ENCODE data around the gene GADL1.

The GADL1 gene

DNA sequence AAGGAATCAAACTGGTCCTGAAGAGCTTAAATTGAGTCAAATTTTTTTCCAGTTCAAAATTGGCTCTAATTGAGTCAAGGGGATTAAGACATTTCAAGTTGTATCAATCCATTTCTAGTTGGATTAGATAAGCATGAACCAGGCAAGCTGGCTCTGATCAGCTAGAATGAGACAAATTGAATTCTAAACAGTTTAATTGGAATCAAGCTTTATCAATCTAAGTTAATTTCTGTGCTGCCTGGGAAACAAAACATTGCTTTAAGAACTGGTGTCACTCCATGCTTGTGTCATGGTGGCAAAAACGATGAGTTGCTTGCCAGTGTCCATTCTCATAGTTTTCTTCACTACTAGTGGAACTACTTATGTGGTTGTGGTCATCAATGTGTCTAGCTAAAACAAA, 171.2 kb downstream of the GADL1 start:
- no peak for DNase-seq (ENCODE audit: low spot score)

GRCh38 chr3:30721314-30721634, 173.2 kb downstream of the GADL1 start:
- DNase-seq (ENCODE audit: low spot score), result no peak

DNA sequence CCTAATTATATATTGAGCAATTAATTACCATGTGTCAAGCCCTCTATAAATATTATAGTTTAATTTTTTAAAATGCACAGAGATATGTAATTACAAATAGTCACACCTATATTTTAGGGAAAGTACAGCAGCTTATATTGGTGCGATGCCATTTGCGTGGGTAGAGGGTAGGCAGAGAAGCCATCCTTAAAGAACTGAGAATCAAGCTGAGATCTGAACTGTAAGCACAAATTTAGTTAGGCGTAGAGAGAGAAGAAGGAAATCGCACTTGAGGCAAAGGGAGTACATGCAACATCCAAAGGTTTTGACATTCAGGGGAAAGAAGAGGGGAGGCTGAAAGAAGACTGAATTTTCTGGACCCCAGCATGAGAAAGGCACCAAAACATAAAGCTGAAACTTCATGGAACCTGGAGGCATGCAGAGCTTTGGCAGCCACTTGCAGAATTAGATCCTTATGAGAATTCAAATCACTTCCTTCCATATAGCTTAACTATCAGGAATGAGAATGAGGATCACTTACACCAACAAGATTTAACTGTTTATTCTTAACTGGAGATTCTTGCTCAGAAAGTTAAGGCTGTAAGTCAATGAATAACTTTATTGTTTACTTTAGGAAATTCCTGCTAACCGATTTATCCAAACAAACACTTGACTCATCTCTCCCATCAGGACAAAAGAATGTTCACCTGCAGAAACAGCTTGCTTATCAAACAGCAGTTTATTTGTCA, 173.7 kb downstream of the GADL1 start:
- DNase-seq (ENCODE audit: low spot score), result no peak

DNA sequence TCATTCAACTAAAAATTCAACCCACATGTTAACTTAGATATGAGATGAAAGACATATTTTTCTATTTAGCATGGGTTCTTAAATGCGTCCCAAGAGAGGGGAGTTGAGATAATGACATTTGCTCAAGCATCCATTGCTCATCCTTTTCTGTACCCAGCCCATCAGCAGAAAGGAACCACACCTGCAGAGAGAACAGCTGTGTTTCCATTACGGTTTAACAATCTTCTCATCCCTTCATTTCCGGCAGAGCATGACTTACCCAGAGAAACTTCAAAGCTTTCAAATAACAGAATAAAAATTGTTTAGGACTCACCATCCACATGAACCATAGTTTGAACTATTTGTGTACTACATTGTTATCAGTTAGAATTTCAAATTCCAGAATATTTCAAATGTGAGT, 174.9 kb downstream of the GADL1 start:
- no peak for DNase-seq (ENCODE audit: low spot score)

- DNase-seq (ENCODE audit: low spot score), result no peak
Observed at GRCh38 chr3:30713885-30714503, 180.5 kb downstream of the GADL1 start.

DNA sequence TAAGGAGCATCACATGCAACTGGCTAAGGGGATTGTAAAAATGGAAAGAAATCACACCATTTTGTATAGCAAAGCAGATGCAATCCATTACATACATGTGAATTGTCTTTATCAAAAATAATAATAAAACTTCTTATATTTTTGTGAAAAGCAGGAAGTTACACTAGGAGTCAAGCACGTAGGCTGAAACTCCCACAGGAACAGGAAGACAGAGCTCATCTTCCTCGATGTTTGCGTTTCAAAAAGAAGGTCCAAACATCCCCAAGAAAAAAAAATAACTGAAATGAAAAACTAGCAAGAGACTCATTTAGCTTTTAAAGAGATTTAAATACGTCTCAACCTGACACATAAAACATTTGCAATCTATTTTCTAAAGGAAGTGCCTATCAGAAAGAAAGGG, 181.5 kb downstream of the GADL1 start:
- DNase-seq (ENCODE audit: low spot score), result no peak

DNA sequence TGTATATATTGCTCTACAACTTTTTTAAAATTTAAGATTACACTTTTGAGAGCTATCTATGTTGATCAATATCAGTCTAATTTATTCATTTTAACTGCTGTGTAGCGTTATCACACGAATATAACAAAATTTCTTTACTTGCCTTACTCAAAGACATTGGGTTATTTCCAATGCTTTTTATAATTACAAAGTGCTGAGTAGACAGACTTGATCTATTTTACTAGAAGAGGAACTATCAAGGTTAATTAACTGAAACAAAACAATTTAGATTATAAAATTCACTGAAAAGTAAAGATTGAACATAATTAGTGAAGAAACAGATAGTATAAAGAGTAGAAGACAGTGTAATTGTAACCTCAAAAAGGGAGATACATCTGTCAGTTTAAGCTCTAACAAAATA, 182.6 kb downstream of the GADL1 start:
- no peak for DNase-seq (ENCODE audit: low spot score)

- no peak for DNase-seq (ENCODE audit: low spot score)
Observed at GRCh38 chr3:30711151-30711550, 183.3 kb downstream of the GADL1 start.

- no peak for DNase-seq (ENCODE audit: low spot score)
Observed at GRCh38 chr3:30710017-30710416, 184.4 kb downstream of the GADL1 start.

- DNase-seq (ENCODE audit: low spot score), result no peak
Observed at GRCh38 chr3:30708472-30708871, 186.0 kb downstream of the GADL1 start.

DNA sequence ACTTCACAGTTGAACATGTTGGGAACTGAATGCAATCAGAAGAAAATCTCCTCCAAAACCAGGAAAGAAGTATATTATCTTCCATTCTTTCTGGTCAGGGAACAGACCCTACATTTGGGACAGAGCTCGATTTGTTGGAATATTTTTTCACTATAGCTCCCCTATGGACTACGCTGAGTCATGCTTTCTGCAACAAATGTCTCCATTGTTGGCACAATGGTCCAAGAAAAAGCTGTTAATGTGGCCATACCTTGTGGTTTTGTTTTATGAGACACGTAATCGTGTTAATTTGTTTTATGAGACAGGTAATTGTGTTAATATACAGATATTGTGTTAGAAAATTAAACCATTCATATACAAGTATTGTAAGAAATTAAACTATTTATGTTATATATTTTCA, 186.6 kb downstream of the GADL1 start:
- DNase-seq (ENCODE audit: low spot score), result no peak

GRCh38 chr3:30704931-30705890, 189.2 kb downstream of the GADL1 start:
- DNase-seq (ENCODE audit: low spot score), result no peak

DNA sequence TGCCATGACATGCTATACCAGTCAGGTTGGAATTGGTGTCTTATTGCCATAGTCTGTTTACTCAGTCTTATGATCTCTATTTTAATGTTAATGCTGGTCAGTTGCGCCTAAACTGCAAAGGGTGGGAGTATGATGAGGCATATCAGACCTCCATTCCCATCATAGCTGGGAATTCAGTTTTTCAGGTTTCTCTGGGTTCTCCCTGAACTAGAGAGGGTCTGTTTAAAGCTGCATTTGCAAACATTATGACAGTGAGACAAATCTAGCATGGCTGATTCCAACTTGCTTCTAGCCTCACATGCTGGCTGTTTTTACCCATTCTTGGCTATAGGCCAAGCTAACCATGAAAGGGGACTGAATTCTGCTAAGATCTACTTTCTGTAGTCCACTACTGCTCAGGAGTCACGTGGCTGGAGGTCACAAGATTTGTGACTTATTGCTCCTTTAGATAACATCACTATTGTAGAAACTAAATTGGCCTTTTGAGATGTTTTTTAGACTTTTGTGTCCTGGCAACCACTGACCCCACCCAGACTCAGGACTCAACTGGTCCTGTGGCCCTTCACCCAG, 191.5 kb downstream of the GADL1 start:
- DNase-seq (ENCODE audit: low spot score), result no peak

GRCh38 chr3:30702038-30702827, 192.2 kb downstream of the GADL1 start:
- DNase-seq (ENCODE audit: low spot score), result no peak

DNA sequence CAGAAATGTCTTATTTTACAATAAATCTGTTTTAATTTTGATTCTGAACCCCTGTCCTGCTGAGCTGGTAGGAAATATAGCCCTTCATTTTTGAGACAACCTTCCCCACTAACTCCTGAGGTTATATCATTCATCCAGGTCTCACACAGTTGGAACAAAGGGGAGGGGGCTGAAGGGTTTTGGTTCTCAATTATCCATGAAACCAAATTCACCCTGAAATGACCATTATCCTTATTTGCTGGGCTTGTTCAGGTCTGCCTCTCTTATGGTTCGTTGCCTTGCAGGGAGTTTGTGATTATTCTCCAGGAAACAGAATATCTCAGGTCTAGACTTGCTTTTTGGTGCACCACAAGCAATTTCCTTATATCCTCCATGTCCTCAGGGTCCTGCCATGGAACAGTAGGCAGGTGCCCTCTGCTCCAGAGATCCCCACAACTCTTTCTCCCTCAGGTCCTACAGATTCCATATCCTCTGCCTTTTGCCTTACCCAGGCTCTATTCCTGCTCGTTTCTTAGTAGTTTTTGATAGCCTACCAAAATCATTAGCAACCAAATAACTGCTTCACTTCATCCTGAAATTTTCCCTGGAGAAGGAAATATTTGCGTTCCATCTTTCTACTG, 193.6 kb downstream of the GADL1 start:
- no peak for DNase-seq (ENCODE audit: low spot score)

DNA sequence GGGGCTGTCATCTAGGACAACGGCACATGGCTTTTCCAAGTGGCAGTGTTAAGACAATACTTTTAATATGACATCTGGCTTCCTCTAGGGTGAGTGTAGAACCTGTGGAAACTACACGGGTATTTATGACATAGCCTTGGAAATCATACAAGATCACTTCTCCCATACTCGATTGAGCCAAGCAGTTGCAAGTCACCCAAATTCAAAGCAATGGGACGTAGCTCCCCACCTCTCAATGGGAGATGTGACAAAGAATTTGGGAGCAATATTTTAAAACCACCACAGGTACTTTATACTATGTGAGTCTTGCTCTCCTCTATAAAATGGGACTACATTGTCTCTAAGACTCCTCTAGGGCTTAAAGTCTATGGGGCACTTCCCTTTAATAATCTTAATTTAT, 194.5 kb downstream of the GADL1 start:
- no peak for DNase-seq (ENCODE audit: low spot score)

GRCh38 chr3:30698549-30698948, 195.9 kb downstream of the GADL1 start:
- no peak for DNase-seq (ENCODE audit: low spot score)

- no peak for DNase-seq (ENCODE audit: low spot score)
Observed at GRCh38 chr3:30696896-30697295, 197.6 kb downstream of the GADL1 start.

- no peak for DNase-seq (ENCODE audit: low spot score)
Observed at GRCh38 chr3:30696403-30696819, 198.1 kb downstream of the GADL1 start.

DNA sequence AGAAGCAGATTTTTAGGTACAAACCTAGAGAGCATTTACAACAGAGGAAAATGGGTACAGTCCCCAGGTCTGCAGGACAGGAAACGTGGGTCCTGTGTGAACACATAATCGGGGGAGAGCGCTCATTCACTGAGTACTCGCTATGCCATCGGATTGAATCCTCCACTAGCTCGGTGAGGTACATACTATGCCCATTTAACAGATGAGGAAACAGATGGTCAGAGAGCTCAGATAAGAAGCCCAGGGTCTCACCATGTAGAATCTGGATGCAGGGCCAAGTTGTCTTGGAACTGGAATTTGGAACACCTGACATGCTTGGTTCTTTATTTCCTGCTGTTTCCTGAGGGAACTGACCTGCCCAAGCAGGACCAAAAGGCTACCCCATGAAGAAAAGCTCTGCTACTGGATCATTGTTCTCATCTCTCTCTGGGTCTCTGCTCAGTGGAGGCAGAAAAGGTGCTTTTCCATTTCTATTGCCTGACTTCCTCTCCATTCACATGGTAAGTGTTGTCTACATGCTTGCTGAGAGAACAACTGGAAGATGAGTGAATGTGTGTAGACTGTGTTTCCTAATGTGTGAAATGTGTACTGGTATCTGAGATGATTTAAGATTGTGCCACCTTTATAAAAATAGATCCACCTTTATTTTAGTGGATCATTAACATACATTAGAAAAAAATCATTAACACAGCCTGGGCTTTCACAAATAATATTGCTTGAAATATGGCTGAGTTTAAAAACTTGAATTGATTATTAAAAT, 199.0 kb downstream of the GADL1 start:
- no peak for DNase-seq (ENCODE audit: low spot score)

DNA sequence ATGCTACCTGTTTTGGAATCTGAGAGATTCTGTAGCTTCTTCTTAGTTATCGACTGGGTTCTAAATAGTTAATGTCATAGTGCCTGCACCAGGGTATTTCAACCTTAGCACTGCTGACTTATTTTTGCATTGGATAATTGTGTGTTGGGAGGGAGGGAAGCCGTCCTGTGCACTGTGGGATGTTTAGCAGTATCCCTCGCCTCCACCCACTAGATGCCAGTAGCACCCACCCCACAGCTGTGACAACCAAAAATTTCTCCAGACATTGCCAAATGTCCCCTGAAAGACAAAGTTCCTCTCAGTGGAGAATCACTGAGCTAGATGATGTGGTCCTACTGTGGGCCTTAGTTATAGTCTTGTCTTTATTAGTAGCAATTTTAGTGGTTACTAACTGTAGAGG, 199.8 kb downstream of the GADL1 start:
- no peak for DNase-seq (ENCODE audit: low spot score)

All from RKO (cell line).